ENCODE results near the gene ZMYND10. TPM values are rescaled to one million over a fixed set of nuclear protein-coding genes. Genes with fewer than 3 reads are reported as not detected.
A peak's percentile ranks its signal among the peaks of the same experiment; 100 is the strongest.

Gene ZMYND10
- total and polyA plus RNA-seq, 9 of the 15 experiments (the other 6 are each of a cell fraction or from before 2014, with no cell fraction given): 0.20 to 2.8 (median 0.70) TPM

- H3K79me2 ChIP-seq (ENCODE audit: control insufficient read depth, insufficient read depth, low read length): peaks cover 67% of the 10 kb centered on the region
- intact Hi-C loops (cut with micrococcal nuclease) (no loop called here), in situ Hi-C loops (cut with MboI) (no loop called here)
- peak overlapping the region; percentile 95 to 98 for H3K9ac ChIP-seq (ENCODE audit: insufficient read depth in 1 of 2, low read depth in 2 of 2, low read length in 2 of 2)
- BruUV-seq (replicated peaks): no TSS peak
- peak in 1 of 4 experiments; percentile 37 for DNase-seq (ENCODE audit: extremely low read depth in 1 of 4, low spot score in 3 of 4)
- POLR2A ChIA-PET: interaction anchor here (0.6 to 1.1 kb wide), 5 partner anchors 8 to 1081 kb away, joined by 3 to 4 read pairs (median 3); partner anchors contain the start of genes CYB561D2, HYAL3, NAA80 and NPRL2
- 6% methylated on average over 4 of the region's 5 CpGs for WGBS (ENCODE audit: insufficient coverage, low coverage, missing lambda C conversion rate)
- no peaks in the 10 kb centered on the region for H3K9me3 ChIP-seq (replicated peaks; ENCODE audit: control insufficient read depth, insufficient read depth, low read depth, low read length)
- H3K27ac ChIP-seq (ENCODE audit: extremely low read depth, low read depth, low read length): peak overlapping the region; percentile 99
- no peak for ATAC-seq
- CTCF ChIA-PET (ENCODE audit: low intra/inter-chr PET ratio): no interaction called here
- H2AFZ ChIP-seq (ENCODE audit: low read depth, low read length): peak overlapping the region; percentile 47
- H3K36me3 ChIP-seq (ENCODE audit: control insufficient read depth, insufficient read depth, low read length): peaks cover 26% of the 10 kb centered on the region; the same call in 2 of the 3 replicates
- FAIRE-seq: peak; percentile 6
- H3K27me3 ChIP-seq (ENCODE audit: control insufficient read depth in 2 of 2, insufficient read depth in 2 of 2, low read length in 2 of 2): no peaks in the 10 kb centered on the region
- peaks cover 3% of the 10 kb centered on the region for H3K9me1 ChIP-seq (ENCODE audit: control insufficient read depth, insufficient read depth, low read length)
- H3K4me1 ChIP-seq (replicated peaks in 1 of 2; ENCODE audit: control insufficient read depth in 2 of 2, insufficient read depth in 2 of 2, low read length in 2 of 2): peaks cover 36 to 58% of the 10 kb centered on the region in 2 experiments; a peak in 4 of 5 replicates
- peak overlapping the region; percentile 95 for H3K4me2 ChIP-seq (ENCODE audit: insufficient read depth, low read length)
- H3K4me3 ChIP-seq: peak overlapping the region; percentile 96
- H4K20me1 ChIP-seq (replicated peaks; ENCODE audit: control insufficient read depth, insufficient read depth, low read length): peaks cover 6% of the 10 kb centered on the region; the same call in 1 of the 2 replicates
- TF ChIP-seq ETS2 (tag; IDR thresholded peaks at IDR 0.05; ENCODE audit: borderline replicate concordance, poor library complexity, severe bottlenecking) (no peak), RBM15 (IDR thresholded peaks at IDR 0.05; ENCODE audit: insufficient read depth, low read length) (no peak), SLC30A9 (CRISPR knock-in tag; IDR thresholded peaks at IDR 0.05) (no peak), ZNF551 (CRISPR knock-in tag; IDR thresholded peaks at IDR 0.05) (no peak), TAF7 (tag; IDR thresholded peaks at IDR 0.05) (no peak), JUND (IDR thresholded peaks at IDR 0.05; ENCODE audit: borderline replicate concordance, low read depth, low read length) (no peak), JUND (tag; IDR thresholded peaks at IDR 0.05; ENCODE audit: borderline replicate concordance, low read depth, low read length) (no peak), ARHGAP35 (IDR thresholded peaks at IDR 0.05; ENCODE audit: partially characterized antibody) (no peak), TCF15 (CRISPR knock-in tag; IDR thresholded peaks at IDR 0.05) (no peak), CTCFL (IDR thresholded peaks at IDR 0.05; ENCODE audit: borderline replicate concordance, insufficient read depth, low read depth, low read length, poor library complexity, severe bottlenecking) (no peak), ZNF77 (CRISPR knock-in tag; IDR thresholded peaks at IDR 0.05) (no peak), AFF4 (CRISPR knock-in tag; IDR thresholded peaks at IDR 0.05) (no peak), MCM3 (IDR thresholded peaks at IDR 0.05) (no peak), BRD4 (IDR thresholded peaks at IDR 0.05) (no peak), E2F6 (IDR thresholded peaks at IDR 0.05; ENCODE audit: borderline replicate concordance in 1 of 2, extremely low read depth in 1 of 2, insufficient read depth in 1 of 2, insufficient read length in 1 of 2, low read depth in 1 of 2, low read length in 1 of 2, poor library complexity in 1 of 2, severe bottlenecking in 1 of 2) (no peak)
These were observed 6.6 kb downstream of the ZMYND10 start for GRCh38 chr3:50338965-50339364.

Data from K562 (cell line).